RCC 7860 (cell line): ENCODE measurements around the gene ZNF438.
"Not testable (repeated sequence)": the region's sequence is repeated elsewhere in the genome, so short reads cannot be mapped to it uniquely, and the experiment has no call there.

Experiments
- DNase-seq: peaks from one replicate; pipeline ENCODE4 v3.0.0-alpha.2; 2015; ENCODE audit warnings: low spot score
- FAIRE-seq: peaks from 2 replicates; lab custom pipeline; 2012; peaks lifted over from hg19 to GRCh38; lab: Jason Lieb, UNC

The ZNF438 gene

DNA sequence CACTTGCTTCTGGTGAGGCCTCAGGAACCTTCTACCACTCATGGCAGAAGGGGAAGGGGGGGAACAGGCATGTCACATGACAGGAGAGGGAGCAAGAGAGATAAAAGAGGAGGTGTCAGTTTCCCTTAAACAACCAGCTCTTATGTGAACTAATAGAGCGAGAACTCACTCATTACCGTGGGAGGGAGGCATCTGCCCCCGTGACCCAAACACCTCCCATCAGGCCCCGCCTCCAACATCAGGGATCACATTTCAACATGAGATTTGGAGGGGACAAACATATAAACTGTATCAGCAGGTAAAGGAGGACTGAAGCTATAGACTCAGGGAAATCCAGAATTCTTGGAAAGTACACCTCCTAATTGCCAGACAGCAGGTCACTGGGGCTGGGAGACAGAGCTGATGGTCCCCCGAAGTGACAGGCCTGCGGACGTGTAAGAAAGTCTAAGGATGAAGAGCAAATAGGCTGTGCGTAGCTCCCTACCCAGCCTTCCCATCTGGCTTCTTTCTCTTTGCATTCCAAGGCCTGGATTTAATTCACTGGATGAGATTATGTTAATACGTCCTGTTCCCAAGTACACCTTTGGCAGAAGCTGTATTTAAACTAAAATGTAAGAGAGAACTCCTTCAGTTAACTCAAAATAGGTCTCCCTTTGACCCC, 215.4 kb downstream of the ZNF438 start:
- FAIRE-seq (no peak), DNase-seq (no peak)

DNA sequence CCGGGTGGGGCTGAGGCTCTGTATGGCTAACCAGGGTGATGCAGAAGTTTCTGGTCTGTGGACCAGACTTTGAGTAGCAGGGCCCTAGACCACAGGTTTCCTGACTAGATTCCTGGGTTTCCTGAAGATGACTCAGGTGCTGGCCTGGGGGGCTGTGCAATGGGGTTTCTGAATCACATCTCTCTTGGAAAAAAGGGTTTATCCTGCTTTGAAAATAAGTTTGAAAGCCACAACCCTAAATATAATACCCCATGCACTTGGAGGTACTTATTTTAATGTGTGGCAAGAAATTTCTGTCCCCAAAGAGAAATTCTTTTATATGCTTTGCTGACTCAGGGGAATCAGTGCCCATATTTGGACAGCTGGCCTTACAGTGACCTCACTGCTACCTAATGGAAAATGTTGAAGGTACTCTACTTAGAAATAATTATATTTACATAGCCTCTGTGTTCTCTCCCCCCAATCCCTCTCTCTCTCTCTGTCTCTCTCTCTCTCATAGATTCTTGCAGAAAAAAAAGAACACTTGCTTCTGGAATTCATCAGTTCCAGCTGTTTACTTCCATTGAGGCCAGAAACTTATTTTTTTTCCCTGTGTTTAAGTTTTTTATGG, 217.7 kb downstream of the ZNF438 start:
- peak; percentile 73 for FAIRE-seq
- DNase-seq = peak; percentile 79

DNA sequence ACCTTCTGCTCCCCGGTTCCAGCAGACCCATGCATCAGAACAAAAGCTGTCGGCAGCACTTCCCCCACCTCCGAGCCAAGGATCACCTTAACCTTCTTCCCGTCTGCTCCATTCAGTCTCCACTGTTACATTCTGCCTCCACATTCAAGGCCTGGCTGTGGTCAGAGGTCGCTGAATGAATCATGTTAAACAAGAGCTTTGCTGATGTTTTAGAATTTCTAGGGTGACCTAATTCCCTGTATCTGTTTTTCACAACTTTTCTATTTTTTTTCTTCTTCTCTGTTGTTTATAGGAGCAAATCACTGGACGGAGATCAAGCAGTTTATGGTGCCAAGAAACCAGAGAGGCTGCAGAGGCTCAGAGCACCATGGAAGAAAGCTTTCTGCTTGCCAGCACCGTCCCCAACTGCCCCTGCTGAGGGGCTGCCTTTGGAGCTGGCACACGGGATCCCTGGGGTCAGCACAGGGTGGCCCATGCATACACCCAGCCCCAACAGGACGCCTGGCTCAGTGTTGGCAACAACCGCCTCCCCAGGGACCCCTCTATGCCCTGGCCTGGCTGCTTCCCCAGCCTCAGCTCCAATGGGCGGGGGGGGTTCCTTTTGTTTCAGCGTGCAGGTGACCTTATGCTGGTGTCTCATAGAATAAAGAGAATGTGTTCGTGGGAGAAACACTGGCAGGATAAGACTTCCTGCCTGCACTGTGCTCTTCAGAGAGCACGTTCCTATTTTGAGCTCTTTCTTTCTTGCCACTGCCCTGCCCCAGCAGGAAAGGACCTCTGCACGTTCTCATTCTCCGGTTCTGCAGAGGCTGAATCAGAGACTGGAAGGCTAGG, 219.4 kb downstream of the ZNF438 start:
- DNase-seq (peak; percentile 9), FAIRE-seq (no peak)

DNA sequence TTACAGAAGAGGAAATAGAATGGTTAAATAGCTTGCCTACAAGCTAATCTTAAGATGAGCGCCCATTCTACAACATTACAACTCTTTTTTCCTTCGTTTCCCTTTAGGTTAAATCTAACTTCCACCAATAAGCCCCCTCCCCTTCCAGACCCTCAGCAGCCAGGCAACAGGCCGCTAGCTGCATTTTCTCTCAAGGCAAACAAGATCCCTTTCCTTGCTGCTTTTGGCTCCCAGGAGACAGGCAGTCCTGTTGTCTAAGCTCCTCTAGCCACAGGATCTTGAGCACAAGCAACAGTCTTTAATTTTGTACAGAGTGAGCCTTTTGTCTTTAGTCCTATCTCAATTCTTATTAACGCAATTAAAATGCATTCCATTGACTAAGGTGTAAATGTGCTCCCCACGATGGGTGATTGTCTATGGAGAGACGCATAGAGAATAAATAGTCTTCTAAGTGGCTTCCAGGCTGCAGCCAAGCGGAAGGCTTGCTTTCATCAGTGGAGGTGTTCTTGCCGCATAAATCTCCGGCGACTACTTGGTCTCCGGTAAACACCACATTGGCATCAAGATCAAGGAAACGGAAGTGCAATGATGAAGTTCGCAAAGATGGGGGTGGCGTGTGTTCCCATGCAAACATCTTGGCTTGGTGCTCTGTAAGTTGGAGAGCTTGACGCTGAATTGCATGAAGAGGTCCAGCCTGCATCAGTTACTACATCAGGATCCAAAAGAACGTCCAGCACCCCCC, 220.2 kb downstream of the ZNF438 start:
- no peak for FAIRE-seq
- no peak for DNase-seq

DNA sequence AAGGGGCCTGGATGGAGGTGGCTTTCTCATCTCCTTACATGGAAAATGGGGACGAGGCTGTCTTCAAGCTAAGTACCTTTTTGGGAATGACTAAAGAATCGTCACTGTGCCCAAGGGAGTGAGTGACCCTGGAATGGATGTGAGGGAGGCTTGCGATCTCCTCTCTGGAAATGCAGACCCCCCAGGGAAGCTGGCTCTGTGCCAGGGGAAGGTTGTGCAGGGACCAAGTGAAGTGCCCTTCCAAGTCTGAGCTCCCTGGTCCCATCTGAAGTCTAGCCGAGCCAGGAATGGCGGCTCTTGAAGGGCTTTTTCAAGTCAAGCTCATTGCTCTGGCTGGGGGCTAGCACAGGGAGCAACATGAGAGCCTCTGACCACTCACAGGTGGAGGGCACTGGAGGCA, 221.2 kb downstream of the ZNF438 start:
- FAIRE-seq = no peak

DNA sequence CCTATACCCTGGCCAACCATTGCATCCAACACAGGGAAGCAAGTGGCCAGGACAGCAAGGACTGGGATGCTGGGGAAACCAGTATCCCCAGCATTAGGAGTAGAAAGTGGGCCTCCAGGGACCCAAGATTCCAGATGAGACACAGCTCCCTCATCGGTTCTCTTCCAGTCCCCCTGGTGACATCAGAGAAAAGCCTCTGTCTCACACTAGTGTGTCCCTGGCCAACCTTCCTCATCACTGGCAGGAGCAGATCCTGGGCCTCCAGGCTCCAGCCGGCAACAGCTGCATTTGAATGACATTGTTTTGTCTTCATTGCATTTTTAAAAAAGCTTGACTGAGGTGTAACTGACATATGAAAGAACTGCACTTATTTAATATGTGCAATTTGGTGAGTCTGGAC, 224.8 kb downstream of the ZNF438 start:
- DNase-seq = no peak
- FAIRE-seq = no peak

More for the DNA sequence above, 221.2 kb downstream of the ZNF438 start:
- no peak for DNase-seq

DNA sequence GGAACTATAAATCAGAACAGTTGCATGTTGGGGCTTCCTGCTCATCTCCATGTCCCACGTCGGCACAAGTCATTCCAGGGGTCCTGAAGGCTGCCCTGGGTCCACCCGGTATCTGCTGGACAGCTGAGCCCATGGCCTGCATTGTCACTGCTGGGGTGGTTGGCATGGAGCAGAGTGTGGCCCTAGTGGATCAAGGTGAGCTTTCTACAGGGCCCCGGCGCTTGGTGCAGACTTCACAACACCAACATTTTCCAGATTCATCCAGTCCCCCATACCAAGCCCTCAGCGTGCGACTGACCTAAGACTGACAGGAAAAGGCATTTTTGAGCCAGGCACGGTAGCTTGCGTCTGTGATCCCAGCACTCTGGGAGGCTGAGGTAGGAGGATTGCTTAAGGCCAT, 226.6 kb downstream of the ZNF438 start:
- FAIRE-seq = no peak
- DNase-seq = no peak

DNA sequence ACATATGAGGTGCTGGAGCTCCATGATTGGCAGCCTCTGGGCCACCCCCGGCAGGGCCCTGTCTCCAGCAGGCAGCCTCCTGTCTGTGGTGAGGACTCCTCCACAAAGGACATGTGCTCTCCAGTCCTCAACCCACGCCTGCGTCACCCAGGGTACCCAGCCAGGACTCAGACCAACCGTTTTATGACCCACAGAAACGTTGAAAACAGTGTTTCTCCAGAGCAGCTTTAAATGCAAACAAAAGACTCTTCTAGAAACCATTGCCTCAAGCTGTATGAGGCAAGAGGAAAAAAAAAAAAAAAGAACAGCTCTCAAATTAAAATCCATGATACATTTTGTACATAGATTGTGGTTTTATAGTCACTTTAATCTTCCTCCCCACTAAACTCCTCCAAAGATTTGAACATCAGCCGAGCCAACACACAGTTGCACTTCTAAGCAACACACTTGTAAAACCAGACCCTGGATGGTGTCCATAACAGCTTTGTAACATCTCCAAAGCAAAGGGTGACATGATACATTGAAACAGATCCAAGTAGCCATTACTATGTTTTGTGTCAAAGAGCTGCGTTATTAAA, 227.1 kb downstream of the ZNF438 start:
- DNase-seq (no peak), FAIRE-seq (no peak)

DNA sequence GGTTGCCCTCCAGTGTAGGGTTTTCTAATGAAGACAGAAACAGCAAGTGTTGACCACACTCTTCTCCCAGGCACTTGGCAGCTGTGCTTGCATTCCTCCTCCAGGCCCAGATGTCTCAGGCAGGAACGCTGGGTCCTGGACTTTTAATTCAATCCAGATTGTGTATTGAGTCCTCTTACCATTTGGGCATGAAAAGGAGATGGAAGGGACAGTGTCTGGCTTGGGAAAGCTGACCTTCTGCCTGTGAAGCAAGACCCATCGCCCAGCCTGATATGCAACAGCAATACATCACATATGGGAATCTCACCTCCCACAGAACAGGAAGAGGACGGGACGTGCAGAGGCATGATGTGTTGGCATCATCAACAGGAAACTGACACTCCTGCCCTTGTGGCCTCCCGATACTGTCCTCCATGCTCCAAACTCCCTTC, 227.8 kb downstream of the ZNF438 start:
- DNase-seq (no peak), FAIRE-seq (no peak)

DNA sequence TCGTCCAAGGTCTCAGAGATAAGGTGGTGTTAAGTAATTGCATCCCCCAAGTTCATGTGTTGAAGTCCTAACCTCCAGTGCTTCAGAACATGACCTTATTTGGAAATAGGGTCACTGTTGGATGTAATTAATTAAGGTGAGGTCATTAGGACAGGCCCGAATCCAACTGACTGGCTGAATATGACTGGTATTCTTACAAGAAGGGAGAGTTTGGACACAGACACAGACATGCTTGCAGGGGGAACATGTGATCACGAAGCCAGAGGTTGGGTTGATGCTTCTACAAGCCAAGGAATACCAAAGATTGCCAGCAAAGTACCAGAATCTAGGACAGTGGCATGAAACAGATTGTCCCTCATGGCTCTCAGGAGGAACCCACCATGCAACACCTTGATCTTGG, 228.6 kb downstream of the ZNF438 start:
- FAIRE-seq (no peak), DNase-seq (no peak)

DNA sequence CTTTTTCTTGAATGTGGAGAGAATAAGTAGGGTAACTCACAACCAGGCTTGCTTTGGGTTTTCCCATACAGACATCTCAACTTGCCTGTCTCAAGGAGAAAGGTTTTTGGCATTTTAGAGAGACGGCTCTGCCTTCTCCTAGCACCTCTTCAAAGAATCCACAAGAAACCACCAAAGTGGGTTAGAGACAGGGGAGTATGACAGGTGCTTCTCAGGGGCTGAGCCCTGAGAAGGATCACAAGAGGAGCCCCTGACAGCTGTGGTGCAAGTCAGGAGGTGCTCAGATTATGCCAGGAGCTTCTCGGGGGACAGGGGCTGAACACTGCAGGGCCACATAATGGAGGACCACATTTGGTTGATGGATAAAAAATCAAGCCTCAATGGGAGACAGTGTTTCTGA, 231.3 kb downstream of the ZNF438 start:
- DNase-seq = no peak
- no peak for FAIRE-seq

DNA sequence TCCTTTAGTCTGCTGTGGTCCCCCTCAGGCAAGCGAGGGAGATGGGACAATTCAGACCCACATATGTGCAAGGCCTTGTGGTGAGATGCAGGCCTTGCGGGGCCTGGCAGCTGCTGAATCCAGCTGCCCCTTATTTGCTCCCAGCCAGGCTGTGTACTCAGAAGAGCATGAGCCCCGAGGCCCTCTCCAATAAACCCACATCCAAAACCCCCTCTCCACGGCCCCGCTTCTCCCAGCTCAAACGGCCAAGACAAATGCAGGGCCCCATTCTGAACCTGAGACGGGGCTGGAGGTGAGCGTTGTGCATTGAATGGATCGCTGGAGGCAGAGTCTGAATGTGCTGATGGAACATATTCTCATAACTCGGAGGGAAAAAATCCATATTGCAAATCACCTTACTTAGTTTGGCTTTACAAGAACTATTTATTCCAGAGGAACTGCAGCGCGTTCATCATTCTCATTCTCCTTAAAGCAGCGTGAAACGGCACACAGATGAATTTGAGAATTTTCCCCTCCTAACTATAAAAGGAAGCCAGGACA, 232.9 kb downstream of the ZNF438 start:
- no peak for DNase-seq
- no peak for FAIRE-seq

DNA sequence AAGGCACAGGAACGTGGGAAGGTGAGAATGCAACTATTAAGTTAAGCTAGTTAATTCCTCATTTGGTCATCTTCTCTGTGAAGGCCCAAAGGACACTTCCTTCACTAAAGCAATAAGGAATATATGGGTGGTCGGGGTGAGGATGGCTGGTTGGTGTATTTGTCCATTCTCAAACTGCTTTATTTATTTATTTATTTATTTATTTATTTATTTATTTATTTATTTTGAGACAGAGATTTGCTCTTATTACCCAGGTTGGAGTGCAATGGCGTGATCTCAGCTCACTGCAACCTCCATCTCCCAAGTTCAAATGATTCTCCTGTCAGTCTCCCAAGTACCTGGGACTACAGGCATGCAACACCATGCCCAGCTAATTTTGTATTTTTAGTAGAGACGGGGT, 236.6 kb downstream of the ZNF438 start:
- not testable (repeated sequence) for DNase-seq, FAIRE-seq
